Measurements from ENCODE around the gene SLC38A1. TPM values are rescaled to one million over a fixed set of nuclear protein-coding genes. Genes with fewer than 3 reads are reported as not detected.
A peak's percentile ranks its signal among the peaks of the same experiment; 100 is the strongest.

SLC38A1 gene
- total RNA-seq, 1 donor from 2014 or later, result 44.7 TPM

- peak overlapping the region; percentile 91 for H3K27ac ChIP-seq
- H3K36me3 ChIP-seq, result no peaks in the 10 kb centered on the region
- H3K4me1 ChIP-seq, result peaks cover 43% of the 10 kb centered on the region
- H3K4me3 ChIP-seq, result peak overlapping the region; percentile 67 to 82
- peak in 1 of 2 donors; percentile 18 for TF ChIP-seq POLR2AphosphoS5 (IDR thresholded peaks at IDR 0.05; ENCODE audit: insufficient read depth in 1 of 2, low read depth in 1 of 2)
- no peak for TF ChIP-seq POLR2A (IDR thresholded peaks at IDR 0.05)
- DNase-seq (ENCODE audit: extremely low spot score in 2 of 2), result no peak
- intact Hi-C loops (cut with DNase I), result no loop called here
- no peaks in the 10 kb centered on the region for H3K9me3 ChIP-seq
- peaks cover 5% of the 10 kb centered on the region for H3K27me3 ChIP-seq
Measured at GRCh38 chr12:46267575-46267824, 1.3 kb downstream of the SLC38A1 start.

- Histone ChIP-seq H3K36me3 (no peaks in the 10 kb centered on the region), H3K27ac (peak overlapping the region; percentile 91), H3K27me3 (peaks cover 5% of the 10 kb centered on the region), H3K9me3 (no peaks in the 10 kb centered on the region), H3K4me1 (peaks cover 43% of the 10 kb centered on the region), H3K4me3 (peak overlapping the region; percentile 67 to 82)
- no peak for DNase-seq (ENCODE audit: extremely low spot score in 2 of 2)
- TF ChIP-seq POLR2A (IDR thresholded peaks at IDR 0.05), result no peak
- TF ChIP-seq POLR2AphosphoS5 (IDR thresholded peaks at IDR 0.05; ENCODE audit: insufficient read depth in 1 of 2, low read depth in 1 of 2), result peak in 1 of 2 donors; percentile 45
- no peak for TF ChIP-seq CTCF (IDR thresholded peaks at IDR 0.05)
- intact Hi-C loops (cut with DNase I), result no loop called here
Measured at GRCh38 chr12:46266869-46267574, 1.8 kb downstream of the SLC38A1 start.

- DNase-seq (ENCODE audit: extremely low spot score in 2 of 2), result no peak
- H3K4me1 ChIP-seq, result peaks cover 49% of the 10 kb centered on the region
- intact Hi-C loops (cut with DNase I), result no loop called here
- H3K36me3 ChIP-seq, result no peaks in the 10 kb centered on the region
- TF ChIP-seq POLR2AphosphoS5 (IDR thresholded peaks at IDR 0.05; ENCODE audit: insufficient read depth in 1 of 2, low read depth in 1 of 2), result peak in 1 of 2 donors; percentile 8
- TF ChIP-seq CTCF (IDR thresholded peaks at IDR 0.05), result no peak
- peak overlapping the region; percentile 67 to 82 for H3K4me3 ChIP-seq
- peaks cover 5% of the 10 kb centered on the region for H3K27me3 ChIP-seq
- peak overlapping the region; percentile 91 for H3K27ac ChIP-seq
- H3K9me3 ChIP-seq, result no peaks in the 10 kb centered on the region
Measured at GRCh38 chr12:46266382-46266791, 2.5 kb downstream of the SLC38A1 start.

GRCh38 chr12:46265734-46266133, 3.1 kb downstream of the SLC38A1 start:
- Histone ChIP-seq H3K27me3 (peaks cover 5% of the 10 kb centered on the region), H3K27ac (peak overlapping the region; percentile 14), H3K4me1 (peaks cover 56% of the 10 kb centered on the region), H3K9me3 (no peaks in the 10 kb centered on the region), H3K4me3 (no peak overlapping the region), H3K36me3 (no peaks in the 10 kb centered on the region)
- DNase-seq (ENCODE audit: extremely low spot score in 2 of 2), result no peak
- no peak for TF ChIP-seq CTCF (IDR thresholded peaks at IDR 0.05)
- TF ChIP-seq POLR2AphosphoS5 (IDR thresholded peaks at IDR 0.05; ENCODE audit: insufficient read depth in 1 of 2, low read depth in 1 of 2), result no peak
- TF ChIP-seq POLR2A (IDR thresholded peaks at IDR 0.05), result no peak
- intact Hi-C loops (cut with DNase I), result no loop called here

- intact Hi-C loops (cut with DNase I), result no loop called here
- Histone ChIP-seq H3K4me1 (peaks cover 61% of the 10 kb centered on the region), H3K9me3 (no peaks in the 10 kb centered on the region), H3K27me3 (peaks cover 5% of the 10 kb centered on the region), H3K27ac (no peak overlapping the region), H3K36me3 (no peaks in the 10 kb centered on the region), H3K4me3 (no peak overlapping the region)
- TF ChIP-seq POLR2A (IDR thresholded peaks at IDR 0.05) (no peak), CTCF (IDR thresholded peaks at IDR 0.05) (no peak)
- no peak for DNase-seq (ENCODE audit: extremely low spot score in 2 of 2)
Measured at GRCh38 chr12:46265102-46265501, 3.7 kb downstream of the SLC38A1 start.

All from vagina (tissue), 2 donors.